ENCODE results near the gene RAB34.
A peak's percentile ranks its signal among the peaks of the same experiment; 100 is the strongest.
"Not testable (repeated sequence)": the region's sequence is repeated elsewhere in the genome, so short reads cannot be mapped to it uniquely, and the experiment has no call there.

RAB34 gene

GRCh38 chr17:28745786-28746411, 28.2 kb upstream of the RAB34 start:
- no peak for DNase-seq

GRCh38 chr17:28744972-28745785, 27.5 kb upstream of the RAB34 start:
- DNase-seq, result peak; percentile 53 to 75

DNA sequence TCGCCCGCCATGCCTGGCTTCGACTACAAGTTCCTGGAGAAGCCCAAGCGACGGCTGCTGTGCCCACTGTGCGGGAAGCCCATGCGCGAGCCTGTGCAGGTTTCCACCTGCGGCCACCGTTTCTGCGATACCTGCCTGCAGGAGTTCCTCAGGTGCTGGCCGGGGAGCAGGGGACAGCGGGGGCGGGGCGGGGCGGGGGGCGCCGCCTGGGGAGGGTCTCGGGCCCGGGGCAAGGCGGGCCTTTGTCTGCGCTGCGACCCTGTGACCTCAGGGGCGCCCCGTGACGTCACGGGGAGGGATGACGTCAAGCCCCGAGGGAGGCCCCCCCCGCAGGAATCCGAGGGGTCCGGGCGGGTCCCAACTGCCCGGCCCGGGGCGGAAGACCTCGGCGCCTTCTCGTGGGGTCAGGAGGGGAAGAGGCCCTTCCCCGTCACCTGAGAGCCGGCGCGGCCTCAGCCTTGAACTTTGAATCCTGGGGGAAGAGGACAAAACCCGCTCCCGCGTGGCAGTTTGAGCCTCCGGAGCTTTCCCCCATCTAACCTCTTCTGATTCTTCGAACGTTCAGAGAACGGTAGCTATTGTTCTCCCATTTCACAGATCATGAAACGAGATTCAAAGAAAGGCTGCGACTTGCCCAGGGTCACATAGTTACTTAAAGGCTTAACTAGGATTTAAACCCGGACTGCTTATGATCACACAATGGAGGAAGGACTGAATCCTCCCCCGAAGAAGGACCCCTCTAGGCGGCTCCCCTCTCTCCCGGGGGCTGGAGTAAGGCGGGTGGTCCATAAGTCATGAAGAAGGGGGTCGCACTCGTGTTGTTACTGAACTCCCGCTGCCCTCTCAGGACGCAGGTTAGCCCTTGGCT, 26.7 kb upstream of the RAB34 start:
- peak; percentile 44 to 51 for DNase-seq

- DNase-seq, result peak; percentile 80 to 92
These were observed 25.8 kb upstream of the RAB34 start, which contains the start of gene TRAF4 for GRCh38 chr17:28743243-28744103. Gene TRAF4 (plus strand): TSS chr17:28744011. CDS start chr17:28744113, 102 bp downstream.

- peak; percentile 46 to 67 for DNase-seq
These were observed 24.0 kb upstream of the RAB34 start for GRCh38 chr17:28741358-28742349.

GRCh38 chr17:28740406-28741357, 23.0 kb upstream of the RAB34 start:
- DNase-seq, result no peak

- no peak for DNase-seq
These were observed 21.2 kb upstream of the RAB34 start for GRCh38 chr17:28738680-28739384.

DNA sequence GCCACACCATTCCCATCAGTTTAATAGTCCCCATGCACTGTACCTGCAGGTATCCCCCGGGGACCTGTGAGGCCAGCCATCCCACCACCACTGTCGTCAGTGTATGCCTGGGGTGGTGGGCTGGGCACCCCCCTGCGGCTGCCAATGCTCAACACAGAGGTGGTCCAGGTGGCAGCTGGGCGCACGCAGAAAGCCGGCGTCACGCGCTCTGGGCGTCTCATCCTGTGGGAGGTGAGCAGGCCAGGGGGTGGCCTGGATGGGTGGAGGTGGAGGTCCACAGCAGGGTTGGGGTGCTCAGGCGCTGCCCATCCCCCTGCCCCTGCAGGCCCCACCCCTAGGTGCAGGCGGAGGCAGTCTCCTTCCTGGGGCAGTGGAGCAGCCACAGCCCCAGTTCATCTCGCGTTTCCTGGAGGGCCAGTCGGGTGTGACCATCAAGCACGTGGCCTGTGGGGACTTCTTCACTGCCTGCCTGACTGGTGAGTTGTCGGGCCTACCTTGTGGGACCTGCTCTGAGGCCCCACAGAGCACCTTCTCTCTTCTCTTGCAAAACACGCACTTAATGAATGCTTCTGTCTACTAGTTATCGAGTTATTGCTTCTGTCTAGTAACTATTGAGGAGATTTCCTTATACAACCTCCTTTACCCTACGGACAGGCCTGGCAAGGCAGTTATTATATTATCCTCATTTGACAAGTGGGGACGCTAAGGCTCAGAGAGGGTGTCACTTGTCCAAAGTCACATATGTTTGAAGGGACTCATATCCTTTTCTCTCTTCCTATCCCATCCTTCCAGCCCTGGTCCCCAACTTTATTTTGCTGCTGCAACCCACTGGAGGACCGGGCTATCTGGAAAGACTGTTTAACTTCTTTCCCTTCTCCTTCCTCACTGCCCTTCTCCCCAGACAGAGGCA, 20.4 kb upstream of the RAB34 start:
- DNase-seq, result no peak

- DNase-seq, result no peak
These were observed 19.6 kb upstream of the RAB34 start for GRCh38 chr17:28737316-28737715.

DNA sequence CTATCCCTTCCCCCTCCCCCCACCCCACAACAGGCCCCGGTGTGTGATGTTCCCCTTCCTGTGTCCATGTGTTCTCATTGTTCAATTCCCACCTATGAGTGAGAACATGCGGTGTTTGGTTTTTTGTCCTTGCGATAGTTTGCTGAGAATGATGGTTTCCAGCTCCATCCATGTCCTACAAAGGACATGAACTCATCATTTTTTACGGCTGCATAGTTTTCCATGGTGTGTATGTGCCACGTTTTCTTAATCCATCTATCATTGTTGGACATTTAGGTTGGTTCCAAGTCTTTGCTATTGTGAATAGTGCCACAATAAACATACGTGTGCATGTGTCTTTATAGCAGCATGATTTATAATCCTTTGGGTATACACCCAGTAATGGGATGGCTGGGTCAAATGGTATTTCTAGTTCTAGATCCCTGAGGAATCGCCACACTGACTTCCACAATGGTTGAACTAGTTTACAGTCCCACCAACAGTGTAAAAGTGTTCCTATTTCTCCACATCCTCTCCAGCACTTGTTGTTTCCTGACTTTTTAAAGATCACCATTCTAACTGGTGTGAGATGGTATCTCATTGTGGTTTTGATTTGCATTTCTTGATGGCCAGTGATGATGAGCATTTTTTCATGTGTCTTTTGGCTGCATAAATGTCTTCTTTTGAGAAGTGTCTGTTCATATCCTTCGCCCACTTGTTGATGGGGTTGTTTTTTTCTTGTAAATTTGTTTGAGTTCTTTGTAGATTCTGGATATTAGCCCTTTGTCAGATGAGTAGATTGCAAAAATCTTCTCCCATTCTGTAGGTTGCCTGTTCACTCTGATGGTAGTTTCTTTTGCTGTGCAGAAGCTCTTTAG, 18.5 kb upstream of the RAB34 start:
- DNase-seq, result not testable (repeated sequence)

DNA sequence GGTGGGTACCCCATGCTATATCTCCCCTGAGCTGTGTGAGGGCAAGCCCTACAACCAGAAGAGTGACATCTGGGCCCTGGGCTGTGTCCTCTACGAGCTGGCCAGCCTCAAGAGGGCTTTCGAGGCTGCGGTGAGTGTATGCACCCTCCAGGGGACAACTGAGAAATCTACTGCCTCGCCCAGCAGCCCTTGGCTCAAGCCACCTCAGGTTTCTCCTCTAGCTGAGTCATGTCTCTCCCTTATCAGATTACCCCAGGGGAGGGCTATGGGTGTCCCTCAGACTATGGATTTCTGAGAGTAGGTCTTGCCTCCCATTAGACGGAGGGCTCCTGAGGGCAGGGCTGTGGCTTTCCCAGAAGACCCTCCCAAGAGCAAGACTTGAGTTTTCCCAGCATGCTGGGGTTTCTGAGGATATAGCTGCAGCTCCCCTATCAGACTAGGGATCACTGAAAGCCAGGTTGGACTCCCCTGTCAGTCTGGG, 17.6 kb upstream of the RAB34 start:
- DNase-seq, result no peak

GRCh38 chr17:28734712-28735241, 17.1 kb upstream of the RAB34 start:
- DNase-seq, result no peak

- no peak for DNase-seq
These were observed 15.7 kb upstream of the RAB34 start for GRCh38 chr17:28733346-28733745.

GRCh38 chr17:28729950-28730330, 12.3 kb upstream of the RAB34 start:
- no peak for DNase-seq

- peak; percentile 96 to 97 for DNase-seq
These were observed 10.9 kb upstream of the RAB34 start, which contains the start of gene NEK8 for GRCh38 chr17:28728364-28729200. Gene NEK8 (plus strand): TSS chr17:28728788. CDS start chr17:28728814, 26 bp downstream.
